K562 (cell line): Measurements from ENCODE around the gene TCF4. TPM values are rescaled to one million over a fixed set of nuclear protein-coding genes. Genes with fewer than 3 reads are reported as not detected.

Source experiments
- ATAC-seq: fragments of 200-7000 bp; cut with Tn5 transposase; 3 replicates; pipeline ENCODE4 v1.9.1; 2020; ENCODE audit warnings: moderate library complexity
- BruUV-seq: library from RNA; stranded (reverse); fragments of 400-500 nt; replicated peaks from 2 replicates; lab custom pipeline; 2021; lab: Mats Ljungman, UMichigan
- CTCF ChIA-PET: fragments of 300-600 bp; formaldehyde crosslinking; extraction: SDS; loops from one replicate; lab custom pipeline; 2021; ENCODE audit warnings: low intra/inter-chr PET ratio; lab: Yijun Ruan, JAX
- POLR2A ChIA-PET: fragments of 300-600, 350-650 bp; sonication (Branson Sonifier 250); formaldehyde crosslinking; extraction: SDS; loops from one replicate; lab custom pipeline; 2021; ENCODE audit warnings: antibody characterized with exemption, inconsistent platforms; lab: Yijun Ruan, JAX
- DNase-seq, 4 experiments: peaks; one replicate each; pipeline versions ENCODE4 v3.0.0 to v3.0.0-alpha.2; 2011 to 2018; ENCODE audit warnings: low spot score in 3 of 4, mixed read lengths in 3 of 4; ENCODE audit errors: extremely low read depth in 1 of 4
- FAIRE-seq: peaks from 2 replicates; lab custom pipeline; 2011; peaks lifted over from hg19 to GRCh38; lab: Jason Lieb, UNC
- H2AFZ ChIP-seq: 2 replicates; pipeline ENCODE4 v1.6.0; 2011; ENCODE audit warnings: low read depth, low read length, control low read depth, inconsistent platforms
- H3K27ac ChIP-seq: fragments of 200-600 bp; 3 replicates; pipeline ENCODE4 v1.8.0; 2011; ENCODE audit warnings: low read depth, mild to moderate bottlenecking, control low read depth, inconsistent platforms, low read length, moderate library complexity, mixed read lengths; ENCODE audit errors: extremely low read depth
- H3K27me3 ChIP-seq, 2 experiments: fragments of 300-600 bp in 1 of 2; 2 replicates in 1 of 2; 3 replicates in 1 of 2; pipeline versions ENCODE4 v1.6.0 to v1.8.0; 2011; ENCODE audit warnings: inconsistent platforms in 2 of 2, low read length in 2 of 2, mild to moderate bottlenecking in 1 of 2, mixed read lengths in 1 of 2, moderate library complexity in 1 of 2; ENCODE audit not compliant: control insufficient read depth in 2 of 2, insufficient read depth in 2 of 2
- H3K36me3 ChIP-seq: fragments of 300-600 bp; 3 replicates; pipeline ENCODE4 v1.8.0; 2011; ENCODE audit warnings: mild to moderate bottlenecking, low read length, inconsistent platforms; ENCODE audit not compliant: control insufficient read depth, insufficient read depth
- H3K4me1 ChIP-seq, 2 experiments: fragments of 200-600 bp in 1 of 2; replicated peaks in 1 of 2; 2 replicates in 1 of 2; 3 replicates in 1 of 2; pipeline versions ENCODE4 v1.5.1 to v1.8.0; 2011; ENCODE audit warnings: inconsistent platforms in 2 of 2, low read length in 2 of 2, mild to moderate bottlenecking in 1 of 2, mixed read lengths in 1 of 2, moderate library complexity in 1 of 2; ENCODE audit not compliant: control insufficient read depth in 2 of 2, insufficient read depth in 2 of 2
- H3K4me2 ChIP-seq: 2 replicates; pipeline ENCODE4 v1.6.1; 2011; ENCODE audit warnings: low read length, control low read depth, inconsistent platforms, mixed read lengths; ENCODE audit not compliant: insufficient read depth
- H3K4me3 ChIP-seq: fragments of 200-600 bp; sonication (generic), shearing (Covaris generic); 2 replicates; pipeline ENCODE4 v1.5.1; 2016; ENCODE audit warnings: control low read depth, inconsistent platforms
- H3K79me2 ChIP-seq: fragments of 200-600 bp; 3 replicates; pipeline ENCODE4 v1.8.0; 2011; ENCODE audit warnings: low read length, inconsistent platforms; ENCODE audit not compliant: control insufficient read depth, insufficient read depth
- H3K9ac ChIP-seq, 2 experiments: 2 replicates each; pipeline versions ENCODE4 v1.6.0 to v1.6.1; 2011; ENCODE audit warnings: low read depth in 2 of 2, low read length in 2 of 2, control low read depth in 1 of 2, inconsistent platforms in 1 of 2, mild to moderate bottlenecking in 1 of 2, mixed read lengths in 1 of 2; ENCODE audit not compliant: insufficient read depth in 1 of 2
- H3K9me1 ChIP-seq: one replicate; pipeline ENCODE4 v1.6.0; 2011; ENCODE audit warnings: inconsistent platforms, mild to moderate bottlenecking, low read length, moderate library complexity; ENCODE audit not compliant: control insufficient read depth, insufficient read depth
- H3K9me3 ChIP-seq: replicated peaks from 2 replicates; pipeline ENCODE4 v1.5.1; 2011; ENCODE audit warnings: low read depth, low read length, inconsistent platforms; ENCODE audit not compliant: control insufficient read depth, insufficient read depth
- H4K20me1 ChIP-seq: replicated peaks from 2 replicates; pipeline ENCODE4 v1.6.1; 2011; ENCODE audit warnings: low read length, inconsistent platforms, mixed read lengths; ENCODE audit not compliant: control insufficient read depth, insufficient read depth
- BRF1 ChIP-seq: IDR thresholded peaks from 3 replicates; pipeline ENCODE4 v1.6.1; 2011; ENCODE audit warnings: borderline replicate concordance, mild to moderate bottlenecking; ENCODE audit not compliant: insufficient read length; ENCODE audit errors: extremely low read depth
- FOXP1 ChIP-seq: sonication (generic); formaldehyde crosslinking; IDR thresholded peaks from 2 replicates; pipeline ENCODE4 v1.8.0; 2022; ENCODE audit warnings: mild to moderate bottlenecking, missing genetic modification reagents
- GTF2F1 ChIP-seq: IDR thresholded peaks from 2 replicates; pipeline ENCODE4 v1.6.1; 2011; ENCODE audit warnings: low read depth, low read length, improper control_type of control experiment
- HEY1 ChIP-seq: fragments of 250-450 bp; sonication (Bioruptor Pico); IDR thresholded peaks from 2 replicates; pipeline ENCODE4 v1.5.0; 2020; ENCODE audit warnings: mild to moderate bottlenecking, moderate library complexity, borderline replicate concordance
- SAP30 ChIP-seq: fragments of 200-600 bp; sonication (generic); IDR thresholded peaks from 2 replicates; pipeline ENCODE4 v1.6.1; 2012; ENCODE audit warnings: borderline replicate concordance, low read depth, mild to moderate bottlenecking, moderate library complexity, low read length, control low read depth, inconsistent platforms; ENCODE audit not compliant: insufficient read depth, poor library complexity, severe bottlenecking
- TGIF2 ChIP-seq: sonication (generic); formaldehyde crosslinking; IDR thresholded peaks from 2 replicates; pipeline ENCODE4 v1.8.1; 2022; ENCODE audit warnings: mild to moderate bottlenecking, missing genetic modification reagents, moderate library complexity
- U2AF2 ChIP-seq: fragments of 200-400 bp; formaldehyde crosslinking; optimal IDR thresholded peaks from 2 replicates; pipeline ENCODE3; 2017; ENCODE audit warnings: low read depth, mild to moderate bottlenecking, low read length
- WGBS: fragments of 100-300 bp; shearing (Covaris generic); methylation state at CpG from one replicate; pipeline ENCODE4 v1.1.6; 2016; ENCODE audit warnings: low coverage, mixed read lengths; ENCODE audit not compliant: insufficient coverage; ENCODE audit errors: missing lambda C conversion rate; 5-methylcytosine and 5-hydroxymethylcytosine counted together
- in situ Hi-C: fragments of 300-500 bp; cut with MboI; formaldehyde crosslinking; loops from 4 replicates; pipeline ENCODE4 v1.15.0; 2018; ENCODE audit warnings: inconsistent platforms, mixed read lengths
- intact Hi-C: fragments of 100-400 bp; cut with micrococcal nuclease; formaldehyde crosslinking; loops from 2 replicates; pipeline ENCODE4 v1.14.2; 2022
- polyA plus RNA-seq, 8 experiments: library from polyadenylated mRNA; depleted of rRNA in 4 of 8; stranded (reverse) in 5 of 8; unstranded in 3 of 8; fragments of >200 nt; fragmentation: Nextera tagmentation in 2 of 8; fragmentation: Illumina TruSeq in 1 of 8; extraction: Ambion mirVana in 2 of 8; extraction: Trizol in 1 of 8; gene quantifications; 2 replicates each; pipeline versions ENCODE4 v1.2.1 to v1.2.3, GENCODE V29; 2011 to 2014; ENCODE audit warnings: inconsistent platforms in 1 of 8, missing spikeins in 1 of 8
- total RNA-seq, 7 experiments: library from RNA; depleted of rRNA in 6 of 7; stranded (reverse); fragments of >200 nt in 6 of 7; fragmentation: Illumina TruSeq in 2 of 7; extraction: Trizol in 2 of 7; gene quantifications; 2 replicates each; pipeline versions ENCODE4 v1.2.1 to v1.2.3, GENCODE V29; 2011 to 2021; ENCODE audit warnings: low replicate concordance in 1 of 7
- TF ChIP-seq, protein P1 (sequence below): sonication (generic); formaldehyde crosslinking; IDR thresholded peaks from 2 replicates; pipeline ENCODE4 v1.8.0; 2022; ENCODE audit warnings: missing genetic modification reagents, mild to moderate bottlenecking, moderate library complexity, borderline replicate concordance

The TCF4 gene
- total and polyA plus RNA-seq, 9 of the 15 experiments (the other 6 are each of a cell fraction or from before 2014, with no cell fraction given) = 4.8 to 24.7 (median 15.2) TPM

DNA sequence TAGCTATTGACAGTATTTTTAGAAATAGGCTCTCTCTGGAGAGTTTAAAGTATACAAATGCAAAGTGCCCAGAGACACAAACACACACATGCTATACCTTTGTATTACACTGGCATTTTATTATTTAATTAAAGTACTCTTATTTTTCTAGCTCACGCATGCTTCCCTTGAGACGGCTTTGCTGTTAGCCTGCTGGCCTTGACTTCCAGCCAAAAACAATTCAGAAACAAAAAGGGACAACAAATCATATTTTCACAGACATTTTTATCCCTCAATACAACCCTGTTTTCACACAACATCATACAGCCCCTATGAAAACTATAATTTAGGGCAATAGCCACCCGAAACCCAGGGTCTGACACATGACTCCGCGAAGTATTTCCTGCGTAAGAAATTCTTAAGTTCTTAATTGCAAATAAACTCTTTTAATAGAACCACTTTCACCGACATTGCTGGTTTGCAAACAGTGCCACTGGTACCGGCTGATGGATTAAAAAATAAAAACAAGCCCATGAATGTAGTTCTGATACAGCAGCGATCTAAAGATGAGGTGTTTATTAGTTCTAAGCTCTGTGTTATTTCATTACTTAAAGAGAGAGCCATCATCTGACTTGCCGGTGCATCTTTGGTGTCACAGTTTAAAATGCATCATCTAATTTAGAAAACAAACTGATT is 185.1 kb downstream of the TCF4 start (continued):
- TF ChIP-seq, protein P1, sequence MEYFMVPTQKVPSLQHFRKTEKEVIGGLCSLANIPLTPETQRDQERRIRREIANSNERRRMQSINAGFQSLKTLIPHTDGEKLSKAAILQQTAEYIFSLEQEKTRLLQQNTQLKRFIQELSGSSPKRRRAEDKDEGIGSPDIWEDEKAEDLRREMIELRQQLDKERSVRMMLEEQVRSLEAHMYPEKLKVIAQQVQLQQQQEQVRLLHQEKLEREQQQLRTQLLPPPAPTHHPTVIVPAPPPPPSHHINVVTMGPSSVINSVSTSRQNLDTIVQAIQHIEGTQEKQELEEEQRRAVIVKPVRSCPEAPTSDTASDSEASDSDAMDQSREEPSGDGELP (CRISPR knock-in tag) = no peak

DNA sequence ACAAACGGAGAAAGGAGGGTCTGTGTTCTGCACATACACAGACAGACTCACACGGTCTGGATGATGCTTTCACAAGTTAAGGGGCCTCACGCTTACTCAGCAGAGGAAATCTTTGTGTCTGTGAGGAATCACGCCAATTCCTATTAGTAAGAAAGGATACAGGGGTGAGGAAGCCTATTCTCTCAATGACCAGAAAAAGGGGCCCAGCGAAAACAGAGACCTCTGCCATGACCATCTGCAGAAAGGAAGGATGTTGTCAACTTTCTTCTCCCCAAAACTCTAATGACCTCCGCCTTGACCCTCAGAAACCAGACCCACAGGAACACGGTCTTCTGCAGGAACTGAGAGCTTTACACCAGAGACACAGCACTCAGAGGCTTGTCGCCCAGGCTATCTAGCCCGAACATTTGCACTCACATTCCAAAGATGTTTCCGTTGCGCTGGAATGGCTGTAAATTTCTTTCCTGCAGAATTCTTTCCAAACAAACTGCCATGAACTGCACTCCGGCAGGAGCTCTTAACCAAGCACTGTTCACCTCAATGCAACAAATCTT is 186.3 kb downstream of the TCF4 start:
- intact Hi-C loops (no loop called here), in situ Hi-C loops (no loop called here)
- Histone ChIP-seq H3K4me3 (no peak overlapping the region), H2AFZ (no peak overlapping the region), H3K27me3 (no peaks in the 10 kb centered on the region), H3K79me2 (no peaks in the 10 kb centered on the region), H3K9me1 (no peaks in the 10 kb centered on the region), H3K27ac (no peak overlapping the region), H3K9ac (no peak overlapping the region)
- FAIRE-seq (no peak), DNase-seq (no peak), ATAC-seq (no peak)
- WGBS = 87% methylated on average over 9 of the region's 12 CpGs
- CTCF ChIA-PET = no interaction called here
- no TSS peak for BruUV-seq
- TF ChIP-seq GTF2F1 (no peak), HEY1 (CRISPR knock-in tag) (no peak), TGIF2 (CRISPR knock-in tag) (no peak), BRF1 (no peak), FOXP1 (CRISPR knock-in tag) (no peak), SAP30 (no peak), U2AF2 (no peak)
- TF ChIP-seq, all 486 proteins: peak for 0
- Histone ChIP-seq H3K9me3 (no peaks in the 10 kb centered on the region), H3K36me3 (no peaks in the 10 kb centered on the region), H3K4me2 (no peak overlapping the region), H3K4me1 (no peaks in the 10 kb centered on the region; a peak in 1 of 5 replicates), H4K20me1 (no peaks in the 10 kb centered on the region)
- POLR2A ChIA-PET = no interaction called here
